T-helper 17 cell (primary cell): Measurements from ENCODE around the gene HTR2B. TPM values are rescaled to one million over a fixed set of nuclear protein-coding genes. Genes with fewer than 3 reads are reported as not detected.
A peak's percentile ranks its signal among the peaks of the same experiment; 100 is the strongest.

Source experiments
- ATAC-seq: fragments of 150-1000 bp; cut with Tn5 transposase; 2 replicates; pipeline ENCODE4 v1.10.0; 2021; ENCODE audit warnings: mild to moderate bottlenecking, moderate library complexity
- DNase-seq, 3 donors: peaks; one replicate each; pipeline versions ENCODE4 v3.0.0 to v3.0.0-alpha.2; 2020 to 2021
- H3K9me3 ChIP-seq: one replicate; pipeline ENCODE4 v1.7.0; 2013; ENCODE audit warnings: low read length, mild to moderate bottlenecking; ENCODE audit not compliant: control insufficient read depth, poor library complexity, severe bottlenecking
- H3K27ac Mint-ChIP-seq: one replicate; pipeline ENCODE4 v1.8.0; 2022; ENCODE audit warnings: mild to moderate bottlenecking, moderate library complexity, mixed read lengths
- H3K27me3 Mint-ChIP-seq: one replicate; pipeline ENCODE4 v1.8.0; 2022; ENCODE audit warnings: mixed read lengths
- H3K36me3 Mint-ChIP-seq: one replicate; pipeline ENCODE4 v1.8.0; 2022; ENCODE audit warnings: low read depth, mixed read lengths
- H3K4me1 Mint-ChIP-seq: one replicate; pipeline ENCODE4 v1.8.0; 2022; ENCODE audit warnings: mild to moderate bottlenecking, mixed read lengths
- H3K4me3 Mint-ChIP-seq: one replicate; pipeline ENCODE4 v1.8.0; 2022; ENCODE audit warnings: mild to moderate bottlenecking, moderate library complexity, mixed read lengths
- total RNA-seq, 4 donors: library from RNA in 2 of 4; stranded (reverse) in 2 of 4; gene quantifications; one replicate each; pipeline ENCODE4 v1.2.3 and lab custom pipeline; 2022 to 2026

Gene HTR2B
- total RNA-seq, 2 donors from 2014 or later = not detected

DNA sequence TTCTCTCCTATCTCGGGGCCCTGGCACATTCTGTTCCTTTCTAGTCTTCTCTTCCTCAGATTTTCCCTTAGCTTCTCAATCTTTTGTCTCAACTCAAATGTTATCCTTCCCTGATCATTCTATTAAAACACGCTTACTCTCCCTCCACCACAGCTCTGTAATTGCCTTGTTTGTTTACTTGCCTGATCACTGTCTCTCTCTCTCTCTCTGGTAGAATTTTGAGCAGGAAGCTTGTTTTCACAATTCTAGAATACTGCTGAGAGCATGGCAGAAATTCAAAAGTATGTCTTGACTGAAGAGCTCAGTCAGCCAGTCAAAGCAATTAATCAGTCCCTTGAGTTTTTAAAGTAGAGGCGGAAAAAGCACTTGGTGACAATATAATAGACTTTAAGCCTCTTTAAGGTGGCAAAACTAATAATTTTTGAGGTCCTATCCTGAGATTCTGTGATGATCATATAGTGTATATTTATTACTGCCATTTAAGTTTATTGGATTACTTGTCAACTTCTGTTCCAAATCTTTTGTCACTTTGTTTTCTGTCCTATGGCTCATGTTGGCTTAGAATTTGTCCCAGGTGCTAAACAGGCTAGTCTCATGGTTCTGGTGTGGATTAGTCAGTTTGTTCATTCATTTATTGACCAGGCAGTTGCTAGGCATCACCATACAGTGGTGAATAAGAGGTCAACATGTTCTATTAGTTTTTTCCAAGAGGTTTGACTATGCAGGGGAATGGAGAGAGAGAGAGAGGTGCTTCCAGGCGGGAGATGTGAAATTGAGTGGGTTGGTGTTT, 65.9 kb downstream of the HTR2B start:
- peaks cover 4% of the 10 kb centered on the region for H3K27me3 Mint-ChIP-seq
- H3K9me3 ChIP-seq = no peaks in the 10 kb centered on the region
- peaks cover 4% of the 10 kb centered on the region for H3K36me3 Mint-ChIP-seq
- no peak for ATAC-seq
- peak overlapping the region; percentile 96 for H3K4me3 Mint-ChIP-seq
- H3K4me1 Mint-ChIP-seq = peaks cover 34% of the 10 kb centered on the region
- no peak for DNase-seq
- peak overlapping the region; percentile 88 for H3K27ac Mint-ChIP-seq

Other genes with a start within 250 kb of the HTR2B start
- gene GPR55, start 199.8 kb downstream of the HTR2B start, total RNA-seq = 1 to 10 TPM; 3.8 to 8.3 TPM
- gene SPATA3, start 128.9 kb downstream of the HTR2B start, total RNA-seq = not detected
- gene C2orf72, start 87.5 kb downstream of the HTR2B start, total RNA-seq = not detected
- 10 to 100 TPM; 42.8 to 43.5 TPM for gene PSMD1, start 68.2 kb downstream of the HTR2B start, total RNA-seq
- gene ARMC9, start 73.6 kb upstream of the HTR2B start, total RNA-seq = under 1 TPM; 0.37 to 0.73 TPM